Kidney capillary endothelial cell (primary cell): Measurements from ENCODE around the gene IFT20.
"Not testable (repeated sequence)": the region's sequence is repeated elsewhere in the genome, so short reads cannot be mapped to it uniquely, and the experiment has no call there.

Experiments used
- DNase-seq: peaks from one replicate; pipeline ENCODE4 v3.0.0-alpha.2; 2018; ENCODE audit warnings: low spot score

The IFT20 gene

DNA sequence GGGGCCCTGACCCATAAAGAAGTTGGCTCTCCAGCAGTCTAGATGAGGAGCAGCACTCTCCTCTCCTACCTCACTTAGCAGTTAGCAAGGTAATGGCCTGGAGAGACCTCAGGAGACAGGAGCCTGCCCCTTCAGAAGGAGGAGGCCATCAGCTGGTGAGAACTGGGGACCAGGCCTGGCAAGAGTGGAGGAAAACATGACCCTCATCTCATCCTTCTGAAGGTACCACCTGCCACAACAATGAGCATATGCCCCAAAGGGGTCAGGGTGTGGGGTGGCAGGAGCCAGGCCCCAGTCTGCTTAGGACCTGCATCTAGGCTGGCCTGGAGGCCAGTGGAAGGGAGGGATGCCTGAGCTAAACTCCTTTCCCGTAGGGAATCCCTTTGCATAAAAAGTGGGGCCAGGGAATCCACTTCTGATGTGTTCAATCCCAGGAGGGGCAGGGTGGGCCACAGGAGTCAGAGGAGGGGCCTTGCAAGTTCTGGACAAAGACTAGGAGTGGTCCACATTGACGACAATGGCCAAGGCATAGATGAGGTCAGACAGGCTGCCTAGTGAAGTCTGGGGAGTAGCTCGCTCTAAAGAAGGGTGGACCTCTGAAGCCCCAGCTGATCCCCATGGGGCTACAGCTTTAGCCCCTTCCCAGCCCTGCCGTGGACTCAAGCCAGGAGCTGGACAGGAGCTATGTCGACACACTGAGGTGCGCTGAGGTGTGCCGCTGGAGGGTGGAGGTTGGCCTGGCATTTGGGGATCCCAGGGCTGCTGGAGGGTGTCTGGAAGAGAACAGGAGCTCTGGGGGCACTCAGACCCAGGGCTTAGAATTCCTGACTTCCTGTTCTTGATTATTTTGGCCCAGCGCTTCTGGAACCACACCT is 28.7 kb upstream of the IFT20 start:
- no peak for DNase-seq

DNA sequence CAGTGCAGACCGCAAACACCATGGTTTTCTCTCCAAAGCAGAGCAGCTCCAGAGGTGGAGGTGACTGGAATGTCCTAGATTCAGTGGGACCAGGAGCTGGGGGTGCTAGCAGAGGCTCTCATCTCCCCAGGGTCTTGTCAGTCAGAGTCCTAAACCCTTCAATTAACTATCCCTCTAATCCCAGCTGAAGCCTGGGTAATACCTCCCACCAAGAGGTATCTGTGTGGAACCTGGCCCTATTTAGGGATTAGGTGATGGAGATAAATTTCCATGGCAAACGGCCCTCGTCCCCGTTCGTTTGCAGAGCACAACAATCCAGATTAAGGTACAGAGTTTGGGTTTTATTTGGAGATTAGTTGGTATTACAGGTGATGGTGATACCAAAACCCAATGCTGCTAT is 27.9 kb upstream of the IFT20 start:
- DNase-seq: no peak

- DNase-seq: no peak
Observed at GRCh38 chr17:28357901-28358197, 22.6 kb upstream of the IFT20 start.

- peak; percentile 87 for DNase-seq
Observed at GRCh38 chr17:28357061-28357900, 22.0 kb upstream of the IFT20 start, which contains the start of gene POLDIP2. Gene POLDIP2 (minus strand): TSS chr17:28357527. CDS start chr17:28357448, 79 bp downstream.

GRCh38 chr17:28350271-28350670 is 15.0 kb upstream of the IFT20 start:
- no peak for DNase-seq

- DNase-seq: no peak
Observed at GRCh38 chr17:28348979-28349378, 13.7 kb upstream of the IFT20 start.

- peak; percentile 68 for DNase-seq
Observed at GRCh38 chr17:28347261-28347891, 12.1 kb upstream of the IFT20 start.

GRCh38 chr17:28346746-28347246 is 11.5 kb upstream of the IFT20 start:
- no peak for DNase-seq

GRCh38 chr17:28346199-28346580 is 10.9 kb upstream of the IFT20 start:
- DNase-seq: no peak

DNA sequence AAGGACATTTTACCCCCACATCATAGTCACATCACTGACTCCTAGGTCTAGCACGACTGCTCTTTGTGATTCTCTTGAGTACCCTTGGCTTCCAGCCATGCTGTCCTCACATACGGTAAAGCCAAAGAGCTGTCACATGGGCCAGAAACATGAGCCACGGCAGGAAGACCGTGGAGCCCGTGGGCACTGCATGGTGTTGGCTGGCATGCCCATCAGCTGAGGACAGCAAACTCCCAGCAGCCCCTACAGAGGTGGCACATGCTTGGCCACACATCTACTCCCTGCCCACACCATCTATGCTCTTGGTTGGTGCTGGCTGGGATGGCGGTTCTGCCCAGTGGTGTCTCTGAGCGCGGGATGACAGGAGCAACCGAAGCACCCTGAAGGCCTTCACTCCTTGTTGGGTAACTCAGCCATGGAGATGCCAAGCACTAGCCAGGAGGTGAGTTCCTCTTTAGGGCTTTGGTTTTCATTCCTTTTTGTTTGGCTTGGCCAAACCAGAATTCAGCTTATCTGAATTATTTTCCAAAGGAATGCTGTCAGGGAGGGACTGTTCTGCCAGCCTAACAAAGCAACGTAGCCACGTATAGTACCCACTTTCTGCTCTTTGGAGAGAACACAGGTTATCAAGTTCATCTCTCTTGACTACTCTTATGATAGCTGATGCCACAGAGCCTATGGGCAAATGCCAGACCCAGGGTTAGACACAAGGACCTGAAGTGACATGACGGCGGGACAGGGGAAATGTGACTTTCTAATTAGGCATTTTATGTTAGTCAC is 10.3 kb upstream of the IFT20 start:
- no peak for DNase-seq

DNA sequence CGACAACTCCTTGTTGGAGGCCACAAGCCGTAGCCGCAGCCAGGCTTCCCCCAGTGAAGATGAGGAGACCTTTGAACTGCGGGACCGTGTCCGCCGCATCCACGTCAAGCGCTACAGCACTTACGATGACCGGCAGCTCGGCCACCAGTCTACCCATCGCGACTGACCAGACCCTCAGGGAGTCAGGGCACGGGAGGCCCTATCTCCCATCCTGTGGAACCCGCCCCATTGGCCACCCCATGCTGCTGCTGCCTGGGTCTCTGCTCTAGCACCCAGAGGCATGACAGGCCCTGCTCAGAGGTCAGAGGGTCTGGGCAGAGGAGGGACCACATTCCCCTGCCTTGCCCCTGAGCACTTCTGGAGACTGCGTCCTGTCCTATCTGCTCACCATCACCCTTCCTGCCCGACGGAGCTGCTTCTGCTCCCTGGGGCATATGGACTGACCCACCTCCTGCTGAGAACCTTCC is 9.2 kb upstream of the IFT20 start:
- DNase-seq: no peak

DNA sequence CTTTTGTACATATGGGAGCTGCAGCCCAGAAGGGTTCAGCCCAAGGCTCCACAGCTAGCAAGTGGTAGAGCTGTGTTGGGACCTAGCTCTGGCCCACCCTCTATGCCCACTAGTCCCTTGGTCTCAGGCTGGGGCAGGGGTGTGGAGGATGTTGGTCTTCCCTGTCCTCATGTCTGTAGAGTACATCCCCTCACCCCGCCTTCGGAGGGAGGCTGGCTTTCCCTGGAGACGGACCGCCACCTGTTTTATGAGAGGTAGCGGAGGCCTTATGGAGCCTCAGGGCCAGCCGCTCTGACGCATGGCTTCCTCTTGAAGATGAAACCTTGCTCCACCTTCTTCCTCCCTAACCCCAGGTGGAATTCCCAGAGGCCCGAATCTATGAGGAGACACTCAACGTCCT is 8.7 kb upstream of the IFT20 start:
- DNase-seq: no peak

DNA sequence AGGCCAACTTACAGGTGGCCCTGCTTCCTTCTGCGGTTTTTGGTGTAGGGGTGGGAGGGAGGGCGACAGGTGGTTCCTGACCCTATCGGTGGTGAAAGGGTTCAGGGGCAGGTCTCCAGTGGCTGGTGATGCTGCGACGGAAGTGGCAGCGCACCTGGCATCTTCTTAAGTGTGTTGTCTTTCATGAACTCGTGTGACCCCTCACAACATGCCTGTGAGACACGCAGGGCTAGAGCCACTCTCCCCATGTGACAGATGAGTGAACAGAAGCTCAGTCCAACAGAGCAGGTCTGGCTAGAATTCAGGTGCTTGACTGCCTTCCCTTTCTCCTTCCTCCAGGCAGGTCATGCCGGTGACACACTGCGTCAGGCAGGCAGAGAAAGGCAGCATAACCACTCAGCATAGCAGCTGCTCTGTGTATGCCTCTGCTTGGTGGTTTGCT is 8.2 kb upstream of the IFT20 start:
- no peak for DNase-seq

DNA sequence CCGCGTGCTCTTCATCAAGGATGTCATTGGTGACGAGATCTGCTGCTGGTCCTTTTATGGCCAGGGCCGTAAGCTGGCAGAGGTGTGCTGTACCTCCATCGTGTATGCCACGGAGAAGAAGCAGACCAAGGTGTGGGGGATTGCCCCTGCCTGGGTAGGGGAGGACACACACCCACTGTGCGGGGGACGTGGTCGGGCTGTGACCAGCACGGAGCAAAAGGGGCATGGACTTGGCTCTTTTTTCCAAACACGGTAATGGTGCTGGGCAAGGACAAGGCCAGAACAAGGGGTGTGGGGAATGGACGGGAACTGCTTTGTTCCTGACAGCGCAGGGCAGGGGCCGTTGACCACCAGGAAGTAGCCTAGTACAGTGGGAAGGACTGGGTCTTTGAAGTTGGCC is 7.0 kb upstream of the IFT20 start:
- DNase-seq: no peak

- DNase-seq: no peak
Observed at GRCh38 chr17:28341516-28341915, 6.2 kb upstream of the IFT20 start.

DNA sequence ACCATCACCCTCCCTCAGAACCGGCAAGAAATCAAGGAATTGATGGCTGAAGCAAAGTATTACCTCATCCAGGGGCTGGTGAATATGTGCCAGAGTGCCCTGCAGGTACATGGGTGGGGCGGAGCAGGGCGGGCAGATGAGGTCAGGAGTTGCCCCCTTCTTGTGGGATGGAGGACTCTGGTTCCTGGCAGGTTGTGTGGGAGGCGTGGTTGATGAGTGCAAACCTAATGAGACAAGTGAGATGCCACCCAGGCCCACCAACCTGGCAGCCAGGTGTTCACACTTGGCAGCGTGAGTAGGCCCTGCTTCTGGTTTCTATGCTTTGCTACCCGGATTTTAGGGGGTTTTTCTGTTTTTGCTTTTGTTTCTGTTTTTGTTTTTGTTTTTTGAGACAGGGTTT is 5.1 kb upstream of the IFT20 start:
- no peak for DNase-seq

DNA sequence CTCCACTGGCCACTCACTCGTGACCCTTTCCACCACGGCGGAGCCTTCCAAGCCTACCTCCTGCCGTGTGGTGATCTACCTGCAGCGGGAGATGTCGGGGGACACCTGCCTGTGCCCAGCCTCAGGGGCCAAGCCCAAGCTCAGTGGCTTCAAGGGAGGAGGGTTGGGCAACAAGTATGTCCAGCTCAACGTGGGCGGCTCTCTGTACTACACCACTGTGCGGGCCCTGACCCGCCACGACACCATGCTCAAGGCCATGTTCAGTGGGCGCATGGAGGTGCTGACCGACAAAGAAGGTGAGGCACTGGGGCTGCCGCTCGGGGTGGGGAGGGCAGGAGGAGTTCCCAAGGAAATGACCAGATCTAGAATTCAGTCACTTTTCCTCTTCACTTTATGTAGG is 4.2 kb upstream of the IFT20 start:
- no peak for DNase-seq

GRCh38 chr17:28338769-28339212 is 3.5 kb upstream of the IFT20 start:
- DNase-seq: not testable (repeated sequence)

DNA sequence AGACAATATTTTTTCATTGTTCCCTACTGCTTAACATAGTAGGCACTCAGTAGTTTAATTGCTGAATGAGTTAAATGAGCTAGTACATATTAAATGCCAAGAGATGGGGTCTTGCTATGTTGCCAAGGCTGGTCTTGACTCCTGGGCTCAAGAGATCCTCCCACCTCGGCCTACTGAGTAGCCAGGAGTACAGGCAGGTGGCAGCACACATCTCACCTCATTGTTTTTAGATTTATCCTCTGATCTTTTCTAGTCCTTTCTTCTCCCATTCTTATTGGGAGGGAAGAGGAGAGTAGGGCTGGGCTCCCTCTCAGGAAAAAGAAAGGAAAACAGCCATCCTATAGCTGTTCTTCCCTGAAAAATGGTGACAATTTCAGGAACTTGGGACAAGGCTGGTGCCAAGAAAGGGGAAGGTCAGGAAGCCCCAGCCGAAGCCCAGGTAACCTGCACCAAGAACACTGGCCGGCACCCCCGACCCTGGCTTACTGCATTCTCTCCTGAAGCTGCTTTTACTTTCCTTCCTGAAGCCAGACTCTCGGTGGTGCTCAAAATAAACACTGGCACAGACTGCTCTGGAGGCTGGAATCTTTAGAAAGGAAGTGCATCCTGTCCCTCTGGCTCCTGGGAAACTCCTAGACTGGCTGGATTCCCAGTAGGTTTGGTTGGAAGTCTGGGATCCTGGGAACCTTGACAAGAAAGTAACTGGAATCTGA is 2.9 kb upstream of the IFT20 start:
- DNase-seq: peak; percentile 83

DNA sequence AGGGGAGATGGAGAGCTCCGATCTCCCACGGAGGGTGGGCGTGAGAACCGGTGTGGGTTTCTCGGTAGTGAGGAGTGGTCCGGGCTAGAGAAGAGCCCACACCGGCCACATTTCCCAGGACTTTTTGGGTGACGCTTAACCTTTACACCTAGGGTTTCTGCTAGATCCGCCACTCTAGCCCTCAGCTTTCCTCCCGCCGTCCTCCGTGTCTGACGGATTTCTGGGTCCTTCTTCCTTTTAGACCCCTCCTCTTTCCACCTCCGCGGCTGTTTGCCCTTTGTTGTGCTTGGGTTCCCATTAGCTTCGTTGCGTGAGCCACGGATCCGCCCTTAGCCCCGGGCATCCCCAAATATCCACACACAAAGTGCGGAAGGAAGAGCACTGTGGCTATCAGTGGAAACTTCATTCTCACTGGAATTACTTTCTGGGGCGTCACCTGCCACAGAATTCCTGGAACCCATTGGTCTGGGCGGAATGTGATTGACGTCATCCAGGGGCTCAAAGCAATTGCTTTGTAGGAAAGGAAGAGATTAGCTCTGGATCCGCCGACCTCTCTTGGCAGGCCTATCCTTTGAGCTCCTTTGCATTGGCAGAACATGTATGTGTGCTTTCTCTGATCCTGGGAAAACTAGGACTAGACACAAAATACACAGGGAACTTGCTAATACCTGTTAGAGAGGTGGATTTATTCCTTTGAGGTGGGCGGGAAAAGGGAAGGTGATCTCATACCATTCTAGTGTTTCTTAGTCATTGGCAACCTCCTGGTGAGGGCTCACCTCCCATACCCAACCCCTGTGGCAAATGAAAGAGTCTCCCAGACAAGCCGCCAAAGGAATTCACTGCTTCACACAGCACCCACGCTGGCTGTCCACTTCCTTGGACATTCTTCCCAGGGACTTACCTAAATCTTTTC is 943 bp upstream of the IFT20 start:
- DNase-seq: peak; percentile 81
